GM12878 (cell line): Measurements from ENCODE around the gene ABI1. TPM values are rescaled to one million over a fixed set of nuclear protein-coding genes. Genes with fewer than 3 reads are reported as not detected.

Source experiments
- ATAC-seq: fragments of 200-7000 bp; cut with Tn5 transposase; 3 replicates; pipeline ENCODE4 v1.9.1; 2020; ENCODE audit warnings: mild to moderate bottlenecking, moderate library complexity
- BruUV-seq: library from RNA; stranded (reverse); fragments of 400-500 nt; replicated peaks from 2 replicates; lab custom pipeline; 2021; lab: Mats Ljungman, UMichigan
- CTCF ChIA-PET: fragments of 300-600 bp; sonication (Branson Sonifier 250); formaldehyde crosslinking; extraction: SDS; loops from one replicate; lab custom pipeline; 2021; ENCODE audit warnings: inconsistent platforms; lab: Yijun Ruan, JAX
- POLR2A ChIA-PET: fragments of 350-600 bp; formaldehyde crosslinking; extraction: SDS; loops from one replicate; lab custom pipeline; 2021; ENCODE audit warnings: inconsistent platforms; lab: Charles Lee
- RAD21 ChIA-PET: fragments of 300-600 bp; sonication (Branson Sonifier 250); formaldehyde crosslinking; loops from one replicate; lab custom pipeline; 2023; ENCODE audit warnings: antibody characterized with exemption; ENCODE audit not compliant: unreplicated experiment; lab: Charles Lee
- SMC1A ChIA-PET: fragments of 300-600 bp; sonication (Branson Sonifier 250); formaldehyde crosslinking; loops from one replicate; lab custom pipeline; 2023; ENCODE audit not compliant: unreplicated experiment, uncharacterized antibody; lab: Charles Lee
- DNase-seq: peaks from one replicate; pipeline ENCODE4 v3.0.0-alpha.2; 2011; ENCODE audit warnings: low read depth, low spot score
- FAIRE-seq: peaks from 3 replicates; lab custom pipeline; 2011; peaks lifted over from hg19 to GRCh38; lab: Jason Lieb, UNC
- H2AFZ ChIP-seq: 2 replicates; pipeline ENCODE4 v1.6.0; 2011; ENCODE audit warnings: low read depth, low read length, control low read depth; ENCODE audit not compliant: control insufficient read depth
- H3K27ac ChIP-seq: 2 replicates; pipeline ENCODE4 v1.5.1; 2011; ENCODE audit warnings: control low read depth; ENCODE audit not compliant: control insufficient read depth, insufficient read depth
- H3K27me3 ChIP-seq, 2 experiments: replicated peaks in 1 of 2; 2 replicates each; pipeline versions ENCODE4 v1.6.0 to v1.6.1; 2011; ENCODE audit warnings: low read length in 1 of 2; ENCODE audit not compliant: control insufficient read depth in 2 of 2, insufficient read depth in 2 of 2
- H3K36me3 ChIP-seq, 2 experiments: 2 replicates each; pipeline ENCODE4 v1.5.1; 2011; ENCODE audit warnings: low read length in 1 of 2; ENCODE audit not compliant: control insufficient read depth in 2 of 2, insufficient read depth in 2 of 2
- H3K4me1 ChIP-seq: 2 replicates; pipeline ENCODE4 v1.6.1; 2011; ENCODE audit warnings: mild to moderate bottlenecking, low read length, moderate library complexity, mixed read lengths; ENCODE audit not compliant: control insufficient read depth, insufficient read depth
- H3K4me2 ChIP-seq: 2 replicates; pipeline ENCODE4 v1.6.0; 2011; ENCODE audit warnings: control low read depth; ENCODE audit not compliant: control insufficient read depth, insufficient read depth
- H3K4me3 ChIP-seq: fragments of 200-600 bp; sonication (generic); 2 replicates; pipeline ENCODE4 v1.5.1; 2016
- H3K79me2 ChIP-seq: 2 replicates; pipeline ENCODE4 v1.6.0; 2011; ENCODE audit warnings: low read length; ENCODE audit not compliant: control insufficient read depth, insufficient read depth
- H3K9ac ChIP-seq: 2 replicates; pipeline ENCODE4 v1.8.0; 2011; ENCODE audit warnings: low read length, control low read depth, mixed read lengths; ENCODE audit not compliant: control insufficient read depth, insufficient read depth
- H3K9me3 ChIP-seq: replicated peaks from 3 replicates; pipeline ENCODE4 v1.5.1; 2011; ENCODE audit warnings: mild to moderate bottlenecking, low read length; ENCODE audit not compliant: control insufficient read depth, insufficient read depth
- H4K20me1 ChIP-seq: 2 replicates; pipeline ENCODE4 v1.6.0; 2011; ENCODE audit not compliant: control insufficient read depth, insufficient read depth
- FOXK2 ChIP-seq: fragments of 450-650 bp; IDR thresholded peaks from 2 replicates; pipeline ENCODE4 v1.6.1; 2017; ENCODE audit warnings: mild to moderate bottlenecking, moderate library complexity
- GATAD2B ChIP-seq: fragments of 450-650 bp; conservative IDR thresholded peaks from 2 replicates; pipeline ENCODE4 v1.6.1; 2017; ENCODE audit warnings: low read depth, mild to moderate bottlenecking, moderate library complexity
- WGBS: methylation state at CpG from one replicate; pipeline ENCODE4 v1.1.6; 2016; ENCODE audit warnings: low lambda C conversion rate; ENCODE audit not compliant: insufficient replicate concordance, insufficient coverage; ENCODE audit errors: missing lambda C conversion rate; 5-methylcytosine and 5-hydroxymethylcytosine counted together
- in situ Hi-C: fragments of 300-500 bp; cut with MboI; formaldehyde crosslinking; loops from 9 replicates; pipeline ENCODE4 v1.14.3; 2018; ENCODE audit warnings: mixed read lengths
- intact Hi-C: fragments of 100-400 bp; cut with micrococcal nuclease; formaldehyde crosslinking; loops from one replicate; pipeline ENCODE4 v1.14.2; 2022; ENCODE audit not compliant: unreplicated experiment
- polyA plus RNA-seq, 11 experiments: library from polyadenylated mRNA; depleted of rRNA in 4 of 11; unstranded in 6 of 11; stranded (reverse) in 5 of 11; fragments of >200 nt; fragmentation: Nextera tagmentation in 4 of 11; fragmentation: Illumina TruSeq in 1 of 11; extraction: Ambion mirVana in 4 of 11; extraction: Trizol in 1 of 11; gene quantifications; 1 replicate in 1 of 11; 2 replicates in 10 of 11; pipeline versions ENCODE4 v1.2.1 to v1.2.3, GENCODE V29; 2011 to 2016; ENCODE audit warnings: inconsistent platforms in 2 of 11, missing spikeins in 2 of 11, low read depth in 1 of 11
- total RNA-seq, 4 experiments: library from RNA; depleted of rRNA in 3 of 4; stranded (reverse); fragments of >200 nt in 3 of 4; fragmentation: Illumina TruSeq in 1 of 4; extraction: Trizol in 1 of 4; gene quantifications; 2 replicates each; pipeline versions ENCODE4 v1.2.1 to v1.2.3, GENCODE V29; 2013 to 2021
- TF ChIP-seq, protein P1 (sequence below): fragments of 450-650 bp; IDR thresholded peaks from 2 replicates; pipeline ENCODE4 v1.6.1; 2016; ENCODE audit warnings: mild to moderate bottlenecking, moderate library complexity, borderline replicate concordance
- TF ChIP-seq, protein P2 (sequence below): fragments of 450-650 bp; conservative IDR thresholded peaks from 2 replicates; pipeline ENCODE4 v1.6.1; 2017; ENCODE audit warnings: mild to moderate bottlenecking, moderate library complexity
- TF ChIP-seq, protein P3 (sequence below): fragments of 450-650 bp; formaldehyde crosslinking; IDR thresholded peaks from 2 replicates; pipeline ENCODE4 v1.4.0; 2020; ENCODE audit warnings: mild to moderate bottlenecking, moderate library complexity
- TF ChIP-seq, protein P4 (sequence below): IDR thresholded peaks from 2 replicates; pipeline ENCODE4 v1.6.1; 2011; ENCODE audit warnings: borderline replicate concordance, low read depth, mild to moderate bottlenecking, moderate library complexity, low read length; ENCODE audit not compliant: insufficient read depth, poor library complexity, severe bottlenecking

The ABI1 gene
- total and polyA plus RNA-seq, 10 of the 15 experiments (the other 5 are each of a cell fraction or from before 2014, with no cell fraction given) = 31.2 to 73.2 (median 50.7) TPM

DNA sequence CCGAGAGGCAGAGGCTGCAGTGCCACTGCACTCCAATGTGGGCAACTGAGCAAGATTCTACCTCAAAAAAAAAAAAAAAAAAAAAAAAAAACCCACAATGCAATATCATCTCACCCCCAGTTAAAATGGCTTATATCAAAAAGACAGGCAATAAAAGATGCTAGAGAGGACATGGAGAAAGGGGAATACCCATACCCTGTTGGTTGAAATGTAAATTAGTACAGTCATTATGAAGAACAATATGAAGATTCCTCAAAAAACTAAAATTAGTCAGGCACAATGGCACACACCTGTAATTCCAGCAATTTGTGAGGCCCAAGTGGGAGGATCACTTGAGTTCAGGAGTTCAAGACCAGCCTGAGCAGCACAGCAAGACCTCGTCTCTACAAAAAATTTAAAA, 25.7 kb downstream of the ABI1 start:
- SMC1A ChIA-PET = no interaction called here
- Histone ChIP-seq H3K9me3 (peaks cover 16% of the 10 kb centered on the region), H4K20me1 (peaks cover 4% of the 10 kb centered on the region; the same call in 1 of the 2 replicates), H3K36me3 (peaks cover 0 to 4% of the 10 kb centered on the region in 2 experiments; a peak in 3 of 4 replicates), H3K27me3 (no peaks in the 10 kb centered on the region), H3K4me1 (peaks cover 4% of the 10 kb centered on the region; the same call in 1 of the 2 replicates), H3K4me3 (no peak overlapping the region)
- RAD21 ChIA-PET = no interaction called here
- CTCF ChIA-PET = interaction anchor here (1.2 kb wide), 1 partner anchor 21 kb away, joined by 4 read pairs; no protein-coding TSS in a partner anchor
- ATAC-seq = no peak
- intact Hi-C loops (no loop called here), in situ Hi-C loops (no loop called here)
- POLR2A ChIA-PET = interaction anchor here (1.2 kb wide), 1 partner anchor 10 kb away, joined by 4 read pairs; no protein-coding TSS in a partner anchor
- no peak for FAIRE-seq
- no peak for TF ChIP-seq FOXK2
- TF ChIP-seq, protein P1, sequence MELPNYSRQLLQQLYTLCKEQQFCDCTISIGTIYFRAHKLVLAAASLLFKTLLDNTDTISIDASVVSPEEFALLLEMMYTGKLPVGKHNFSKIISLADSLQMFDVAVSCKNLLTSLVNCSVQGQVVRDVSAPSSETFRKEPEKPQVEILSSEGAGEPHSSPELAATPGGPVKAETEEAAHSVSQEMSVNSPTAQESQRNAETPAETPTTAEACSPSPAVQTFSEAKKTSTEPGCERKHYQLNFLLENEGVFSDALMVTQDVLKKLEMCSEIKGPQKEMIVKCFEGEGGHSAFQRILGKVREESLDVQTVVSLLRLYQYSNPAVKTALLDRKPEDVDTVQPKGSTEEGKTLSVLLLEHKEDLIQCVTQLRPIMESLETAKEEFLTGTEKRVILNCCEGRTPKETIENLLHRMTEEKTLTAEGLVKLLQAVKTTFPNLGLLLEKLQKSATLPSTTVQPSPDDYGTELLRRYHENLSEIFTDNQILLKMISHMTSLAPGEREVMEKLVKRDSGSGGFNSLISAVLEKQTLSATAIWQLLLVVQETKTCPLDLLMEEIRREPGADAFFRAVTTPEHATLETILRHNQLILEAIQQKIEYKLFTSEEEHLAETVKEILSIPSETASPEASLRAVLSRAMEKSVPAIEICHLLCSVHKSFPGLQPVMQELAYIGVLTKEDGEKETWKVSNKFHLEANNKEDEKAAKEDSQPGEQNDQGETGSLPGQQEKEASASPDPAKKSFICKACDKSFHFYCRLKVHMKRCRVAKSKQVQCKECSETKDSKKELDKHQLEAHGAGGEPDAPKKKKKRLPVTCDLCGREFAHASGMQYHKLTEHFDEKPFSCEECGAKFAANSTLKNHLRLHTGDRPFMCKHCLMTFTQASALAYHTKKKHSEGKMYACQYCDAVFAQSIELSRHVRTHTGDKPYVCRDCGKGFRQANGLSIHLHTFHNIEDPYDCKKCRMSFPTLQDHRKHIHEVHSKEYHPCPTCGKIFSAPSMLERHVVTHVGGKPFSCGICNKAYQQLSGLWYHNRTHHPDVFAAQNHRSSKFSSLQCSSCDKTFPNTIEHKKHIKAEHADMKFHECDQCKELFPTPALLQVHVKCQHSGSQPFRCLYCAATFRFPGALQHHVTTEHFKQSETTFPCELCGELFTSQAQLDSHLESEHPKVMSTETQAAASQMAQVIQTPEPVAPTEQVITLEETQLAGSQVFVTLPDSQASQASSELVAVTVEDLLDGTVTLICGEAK = no peak
- TF ChIP-seq, protein P2, sequence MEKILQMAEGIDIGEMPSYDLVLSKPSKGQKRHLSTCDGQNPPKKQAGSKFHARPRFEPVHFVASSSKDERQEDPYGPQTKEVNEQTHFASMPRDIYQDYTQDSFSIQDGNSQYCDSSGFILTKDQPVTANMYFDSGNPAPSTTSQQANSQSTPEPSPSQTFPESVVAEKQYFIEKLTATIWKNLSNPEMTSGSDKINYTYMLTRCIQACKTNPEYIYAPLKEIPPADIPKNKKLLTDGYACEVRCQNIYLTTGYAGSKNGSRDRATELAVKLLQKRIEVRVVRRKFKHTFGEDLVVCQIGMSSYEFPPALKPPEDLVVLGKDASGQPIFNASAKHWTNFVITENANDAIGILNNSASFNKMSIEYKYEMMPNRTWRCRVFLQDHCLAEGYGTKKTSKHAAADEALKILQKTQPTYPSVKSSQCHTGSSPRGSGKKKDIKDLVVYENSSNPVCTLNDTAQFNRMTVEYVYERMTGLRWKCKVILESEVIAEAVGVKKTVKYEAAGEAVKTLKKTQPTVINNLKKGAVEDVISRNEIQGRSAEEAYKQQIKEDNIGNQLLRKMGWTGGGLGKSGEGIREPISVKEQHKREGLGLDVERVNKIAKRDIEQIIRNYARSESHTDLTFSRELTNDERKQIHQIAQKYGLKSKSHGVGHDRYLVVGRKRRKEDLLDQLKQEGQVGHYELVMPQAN = no peak
- TF ChIP-seq GATAD2B = no peak
- TF ChIP-seq, protein P3, sequence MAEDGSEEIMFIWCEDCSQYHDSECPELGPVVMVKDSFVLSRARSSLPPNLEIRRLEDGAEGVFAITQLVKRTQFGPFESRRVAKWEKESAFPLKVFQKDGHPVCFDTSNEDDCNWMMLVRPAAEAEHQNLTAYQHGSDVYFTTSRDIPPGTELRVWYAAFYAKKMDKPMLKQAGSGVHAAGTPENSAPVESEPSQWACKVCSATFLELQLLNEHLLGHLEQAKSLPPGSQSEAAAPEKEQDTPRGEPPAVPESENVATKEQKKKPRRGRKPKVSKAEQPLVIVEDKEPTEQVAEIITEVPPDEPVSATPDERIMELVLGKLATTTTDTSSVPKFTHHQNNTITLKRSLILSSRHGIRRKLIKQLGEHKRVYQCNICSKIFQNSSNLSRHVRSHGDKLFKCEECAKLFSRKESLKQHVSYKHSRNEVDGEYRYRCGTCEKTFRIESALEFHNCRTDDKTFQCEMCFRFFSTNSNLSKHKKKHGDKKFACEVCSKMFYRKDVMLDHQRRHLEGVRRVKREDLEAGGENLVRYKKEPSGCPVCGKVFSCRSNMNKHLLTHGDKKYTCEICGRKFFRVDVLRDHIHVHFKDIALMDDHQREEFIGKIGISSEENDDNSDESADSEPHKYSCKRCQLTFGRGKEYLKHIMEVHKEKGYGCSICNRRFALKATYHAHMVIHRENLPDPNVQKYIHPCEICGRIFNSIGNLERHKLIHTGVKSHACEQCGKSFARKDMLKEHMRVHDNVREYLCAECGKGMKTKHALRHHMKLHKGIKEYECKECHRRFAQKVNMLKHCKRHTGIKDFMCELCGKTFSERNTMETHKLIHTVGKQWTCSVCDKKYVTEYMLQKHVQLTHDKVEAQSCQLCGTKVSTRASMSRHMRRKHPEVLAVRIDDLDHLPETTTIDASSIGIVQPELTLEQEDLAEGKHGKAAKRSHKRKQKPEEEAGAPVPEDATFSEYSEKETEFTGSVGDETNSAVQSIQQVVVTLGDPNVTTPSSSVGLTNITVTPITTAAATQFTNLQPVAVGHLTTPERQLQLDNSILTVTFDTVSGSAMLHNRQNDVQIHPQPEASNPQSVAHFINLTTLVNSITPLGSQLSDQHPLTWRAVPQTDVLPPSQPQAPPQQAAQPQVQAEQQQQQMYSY (CRISPR knock-in tag) = no peak
- TF ChIP-seq, protein P4, sequence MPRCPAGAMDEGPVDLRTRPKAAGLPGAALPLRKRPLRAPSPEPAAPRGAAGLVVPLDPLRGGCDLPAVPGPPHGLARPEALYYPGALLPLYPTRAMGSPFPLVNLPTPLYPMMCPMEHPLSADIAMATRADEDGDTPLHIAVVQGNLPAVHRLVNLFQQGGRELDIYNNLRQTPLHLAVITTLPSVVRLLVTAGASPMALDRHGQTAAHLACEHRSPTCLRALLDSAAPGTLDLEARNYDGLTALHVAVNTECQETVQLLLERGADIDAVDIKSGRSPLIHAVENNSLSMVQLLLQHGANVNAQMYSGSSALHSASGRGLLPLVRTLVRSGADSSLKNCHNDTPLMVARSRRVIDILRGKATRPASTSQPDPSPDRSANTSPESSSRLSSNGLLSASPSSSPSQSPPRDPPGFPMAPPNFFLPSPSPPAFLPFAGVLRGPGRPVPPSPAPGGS = no peak
- TF ChIP-seq, all 136 proteins: peak for 0
- no peak for DNase-seq
- WGBS = 97% methylated on average over 2 of the region's 2 CpGs
- Histone ChIP-seq H3K27ac (no peak overlapping the region), H3K9ac (no peak overlapping the region), H3K79me2 (peaks cover 86% of the 10 kb centered on the region), H3K4me2 (no peak overlapping the region), H2AFZ (no peak overlapping the region)
- no TSS peak for BruUV-seq
